Osteocyte (in vitro differentiated cells): Measurements from ENCODE around the gene MAPT. TPM values are rescaled to one million over a fixed set of nuclear protein-coding genes. Genes with fewer than 3 reads are reported as not detected.
A peak's percentile ranks its signal among the peaks of the same experiment; 100 is the strongest.

ENCODE experiments used
- DNase-seq: peaks from one replicate; pipeline ENCODE4 v3.0.0; 2021; ENCODE audit warnings: mixed read lengths; ENCODE audit not compliant: unreplicated experiment; ENCODE audit errors: extremely low spot score
- H3K27ac Mint-ChIP-seq: one replicate; pipeline ENCODE4 v1.8.0; 2021; ENCODE audit warnings: mild to moderate bottlenecking, mixed read lengths; ENCODE audit not compliant: unreplicated experiment
- H3K27me3 Mint-ChIP-seq: one replicate; pipeline ENCODE4 v1.8.0; 2021; ENCODE audit warnings: mixed read lengths; ENCODE audit not compliant: unreplicated experiment
- H3K36me3 Mint-ChIP-seq: one replicate; pipeline ENCODE4 v1.8.0; 2021; ENCODE audit warnings: mixed read lengths; ENCODE audit not compliant: unreplicated experiment
- H3K4me1 Mint-ChIP-seq: one replicate; pipeline ENCODE4 v1.8.0; 2021; ENCODE audit warnings: mixed read lengths; ENCODE audit not compliant: unreplicated experiment
- H3K4me3 Mint-ChIP-seq: one replicate; pipeline ENCODE4 v1.8.0; 2021; ENCODE audit warnings: mild to moderate bottlenecking, moderate library complexity, mixed read lengths; ENCODE audit not compliant: unreplicated experiment
- H3K9me3 Mint-ChIP-seq: one replicate; pipeline ENCODE4 v1.8.0; 2021; ENCODE audit warnings: mixed read lengths; ENCODE audit not compliant: unreplicated experiment
- CTCF ChIP-seq: fragments of 200-600 bp; sonication (generic); IDR thresholded peaks from 2 replicates; pipeline ENCODE4 v1.5.0; 2021; ENCODE audit warnings: antibody characterized with exemption, mild to moderate bottlenecking, moderate library complexity
- total RNA-seq: library from RNA; stranded (reverse); gene quantifications from 2 replicates; pipeline ENCODE4 v1.2.1, GENCODE V29; 2021

MAPT gene
- total RNA-seq, 1 donor from 2014 or later: 1.6 TPM

GRCh38 chr17:46027976-46028325, 133.6 kb downstream of the MAPT start:
- H3K4me1 Mint-ChIP-seq: peaks cover 3% of the 10 kb centered on the region

GRCh38 chr17:46028374-46028773, 134.0 kb downstream of the MAPT start:
- Mint-ChIP-seq H3K36me3 (peaks cover 50% of the 10 kb centered on the region), H3K4me1 (peaks cover 3% of the 10 kb centered on the region), H3K27me3 (no peaks in the 10 kb centered on the region), H3K9me3 (no peaks in the 10 kb centered on the region), H3K27ac (no peak overlapping the region), H3K4me3 (no peak overlapping the region)
- no peak for DNase-seq
- TF ChIP-seq CTCF: no peak

More at GRCh38 chr17:46027976-46028325, 133.6 kb downstream of the MAPT start:
- no peak overlapping the region for H3K27ac Mint-ChIP-seq
- no peak overlapping the region for H3K4me3 Mint-ChIP-seq
- TF ChIP-seq CTCF: no peak
- H3K36me3 Mint-ChIP-seq: peaks cover 50% of the 10 kb centered on the region
- no peaks in the 10 kb centered on the region for H3K9me3 Mint-ChIP-seq
- DNase-seq: no peak
- no peaks in the 10 kb centered on the region for H3K27me3 Mint-ChIP-seq

- no peak overlapping the region for H3K27ac Mint-ChIP-seq
- H3K4me1 Mint-ChIP-seq: peaks cover under 1% of the 10 kb centered on the region
- no peak overlapping the region for H3K4me3 Mint-ChIP-seq
- H3K27me3 Mint-ChIP-seq: no peaks in the 10 kb centered on the region
- no peaks in the 10 kb centered on the region for H3K9me3 Mint-ChIP-seq
- no peak for DNase-seq
- H3K36me3 Mint-ChIP-seq: peaks cover 53% of the 10 kb centered on the region
- no peak for TF ChIP-seq CTCF
These were observed 134.7 kb downstream of the MAPT start for GRCh38 chr17:46028981-46029565.

GRCh38 chr17:46029627-46030026, 135.3 kb downstream of the MAPT start:
- DNase-seq: no peak
- Mint-ChIP-seq H3K27ac (no peak overlapping the region), H3K27me3 (no peaks in the 10 kb centered on the region), H3K4me1 (no peaks in the 10 kb centered on the region), H3K9me3 (no peaks in the 10 kb centered on the region), H3K36me3 (peaks cover 58% of the 10 kb centered on the region), H3K4me3 (no peak overlapping the region)
- no peak for TF ChIP-seq CTCF

- Mint-ChIP-seq H3K36me3 (peaks cover 60% of the 10 kb centered on the region), H3K4me1 (no peaks in the 10 kb centered on the region), H3K27ac (peak overlapping the region; percentile 44), H3K4me3 (no peak overlapping the region), H3K27me3 (no peaks in the 10 kb centered on the region), H3K9me3 (no peaks in the 10 kb centered on the region)
- no peak for DNase-seq
- no peak for TF ChIP-seq CTCF
These were observed 136.4 kb downstream of the MAPT start for GRCh38 chr17:46030752-46031151.
